Activated CD4-positive, alpha-beta T cell treated with anti-CD3 and anti-CD28 coated beads, Interleukin-2, Interleukin-4, amounts not matched to agents 100 ng/mL and 50 ng/mL, durations not matched to agents 16 hours and 8 hours (primary cell): ENCODE measurements around the gene TACR2.

Experiments used
- DNase-seq: peaks from one replicate; pipeline ENCODE4 v3.0.0-alpha.2; 2020; ENCODE audit warnings: low spot score

Gene TACR2

GRCh38 chr10:69416695-69417094, at the start of gene TACR2:
TSS of gene TACR2 (minus strand) at chr10:69416918. CDS start at chr10:69416323, 595 bp downstream.
- DNase-seq, result no peak

GRCh38 chr10:69466158-69466490, 49.4 kb upstream of the TACR2 start:
- no peak for DNase-seq

DNA sequence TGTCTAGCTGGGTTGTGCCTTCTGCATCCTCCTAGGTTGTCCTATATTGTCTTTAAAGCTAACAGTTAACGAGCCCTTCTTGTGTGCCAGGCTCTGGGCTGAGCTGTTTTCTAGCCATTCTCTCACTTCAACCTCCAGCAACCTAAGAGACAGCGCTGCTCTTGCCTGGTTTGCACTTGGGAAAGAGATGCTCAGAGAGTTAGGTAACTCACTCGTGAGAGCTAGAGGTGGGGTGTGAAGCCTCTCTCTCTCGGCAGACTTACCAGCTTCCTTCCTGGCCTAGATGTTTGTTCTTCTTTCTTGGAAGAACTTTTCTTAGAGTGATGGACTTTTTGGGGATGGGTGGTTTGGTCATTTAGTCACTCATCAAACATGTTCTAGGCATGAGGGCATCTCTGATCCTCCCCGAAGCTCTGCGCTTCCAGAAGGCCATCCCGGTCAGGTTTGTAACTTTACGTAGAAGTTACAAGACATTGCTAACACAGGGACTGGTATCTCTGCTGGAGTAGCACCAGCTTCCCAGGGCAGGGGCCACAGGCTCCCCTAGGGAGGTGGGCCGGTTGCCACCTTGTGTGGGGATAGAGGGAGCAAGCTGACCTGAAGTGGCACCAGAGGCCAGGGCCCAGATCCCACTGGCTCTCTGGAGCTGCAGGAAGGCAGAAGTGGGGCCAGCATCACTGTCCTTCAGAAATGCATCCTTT, 48.9 kb upstream of the TACR2 start:
- DNase-seq, result no peak

- DNase-seq, result no peak
Measured at GRCh38 chr10:69464801-69465401, 48.2 kb upstream of the TACR2 start.

GRCh38 chr10:69464401-69464800, 47.7 kb upstream of the TACR2 start:
- DNase-seq, result no peak

GRCh38 chr10:69463886-69464285, 47.2 kb upstream of the TACR2 start:
- no peak for DNase-seq

GRCh38 chr10:69461243-69462025, 44.7 kb upstream of the TACR2 start:
- DNase-seq, result no peak

GRCh38 chr10:69460576-69461242, 44.0 kb upstream of the TACR2 start:
- DNase-seq, result no peak

- no peak for DNase-seq
Measured at GRCh38 chr10:69459893-69460575, 43.3 kb upstream of the TACR2 start.

GRCh38 chr10:69459101-69459790, 42.5 kb upstream of the TACR2 start:
- DNase-seq, result no peak

DNA sequence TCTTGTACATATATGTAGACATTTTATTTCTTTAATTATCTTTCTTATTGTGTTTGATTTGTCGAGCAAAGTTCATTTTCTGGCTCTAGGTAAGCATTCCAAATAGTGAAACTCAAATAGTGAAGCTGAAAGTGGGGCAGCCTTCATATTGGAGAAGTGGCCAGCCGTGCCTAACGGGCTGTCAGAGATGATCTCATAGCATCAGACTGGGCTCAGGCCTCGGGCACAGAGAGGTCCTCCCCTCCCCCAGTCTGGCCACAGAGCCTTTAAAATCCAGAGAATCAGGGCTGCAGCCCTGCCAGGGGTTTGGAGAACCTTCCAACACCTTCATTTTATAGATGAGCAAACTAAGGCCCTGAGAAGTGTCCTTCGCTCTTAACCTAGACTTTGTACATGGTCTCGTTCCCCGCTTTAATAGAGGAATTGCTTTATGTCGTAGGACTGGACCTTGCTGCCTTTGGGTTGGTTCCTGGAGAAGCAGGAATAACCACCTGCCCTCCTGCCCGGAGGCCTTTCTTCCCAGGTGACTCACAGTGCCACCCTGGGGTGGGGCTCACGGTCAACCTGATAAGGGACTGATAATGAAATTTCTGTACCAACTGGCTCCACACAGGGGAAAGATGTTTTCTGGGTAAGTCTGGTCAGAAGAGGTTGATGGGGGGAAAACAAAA, 41.8 kb upstream of the TACR2 start:
- no peak for DNase-seq

GRCh38 chr10:69457771-69458237, 41.1 kb upstream of the TACR2 start:
- DNase-seq, result no peak

GRCh38 chr10:69456880-69457693, 40.4 kb upstream of the TACR2 start:
- no peak for DNase-seq

DNA sequence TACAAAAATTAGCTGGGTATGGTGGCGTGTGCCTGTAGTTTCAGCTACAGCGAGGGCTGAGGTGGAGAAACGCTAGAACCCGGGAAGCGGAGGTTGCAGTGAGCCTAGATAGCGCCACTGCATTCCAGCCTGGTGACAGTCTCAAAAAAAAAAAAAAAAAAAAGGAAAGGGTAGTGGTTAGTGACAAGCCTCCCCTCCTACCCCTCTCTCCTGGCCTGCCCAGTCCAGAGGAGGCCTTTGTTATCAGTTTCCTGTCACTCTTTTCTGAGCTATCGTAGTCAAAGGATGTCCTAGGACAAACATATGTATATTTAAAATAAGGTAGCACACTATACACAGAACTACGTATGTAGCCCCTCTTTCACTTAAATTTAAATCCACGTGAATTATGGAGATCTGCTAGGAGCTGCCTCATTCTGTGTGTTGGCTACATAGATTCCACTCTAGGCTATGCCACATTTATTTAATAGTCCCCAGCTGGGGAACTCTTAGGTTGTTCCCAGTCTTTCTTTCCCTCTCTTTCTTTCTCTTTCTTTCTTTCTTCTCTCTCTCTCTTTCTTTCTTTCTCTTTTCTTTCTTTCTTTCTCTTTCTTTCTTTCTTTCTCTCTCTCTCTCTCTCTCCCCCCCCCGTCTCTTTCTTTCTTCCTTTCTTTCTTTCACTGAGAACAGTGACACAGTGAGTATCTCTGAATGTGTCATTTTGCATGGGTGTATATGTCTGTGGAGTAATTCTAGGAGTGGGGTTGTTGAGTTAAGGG, 38.5 kb upstream of the TACR2 start:
- no peak for DNase-seq

DNA sequence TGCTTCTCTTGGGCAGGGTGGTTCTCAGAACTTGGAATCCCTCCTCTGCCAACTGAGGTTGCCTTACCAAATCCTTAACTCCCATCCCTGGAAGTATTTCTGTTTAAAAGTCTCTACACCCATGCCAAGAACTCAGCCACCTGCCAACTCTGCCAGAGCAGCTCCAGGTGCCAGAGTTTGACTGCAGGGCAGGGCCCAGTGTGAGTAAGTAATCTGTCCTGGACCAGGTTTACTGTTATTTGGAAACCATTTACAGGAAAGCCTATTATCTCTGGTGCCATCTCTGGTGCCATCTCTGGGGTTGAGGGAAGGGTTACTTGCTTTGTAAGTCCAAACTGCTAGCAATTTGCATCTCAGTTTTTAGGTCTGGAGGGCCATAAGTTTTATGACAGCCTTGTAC, 37.1 kb upstream of the TACR2 start:
- no peak for DNase-seq

DNA sequence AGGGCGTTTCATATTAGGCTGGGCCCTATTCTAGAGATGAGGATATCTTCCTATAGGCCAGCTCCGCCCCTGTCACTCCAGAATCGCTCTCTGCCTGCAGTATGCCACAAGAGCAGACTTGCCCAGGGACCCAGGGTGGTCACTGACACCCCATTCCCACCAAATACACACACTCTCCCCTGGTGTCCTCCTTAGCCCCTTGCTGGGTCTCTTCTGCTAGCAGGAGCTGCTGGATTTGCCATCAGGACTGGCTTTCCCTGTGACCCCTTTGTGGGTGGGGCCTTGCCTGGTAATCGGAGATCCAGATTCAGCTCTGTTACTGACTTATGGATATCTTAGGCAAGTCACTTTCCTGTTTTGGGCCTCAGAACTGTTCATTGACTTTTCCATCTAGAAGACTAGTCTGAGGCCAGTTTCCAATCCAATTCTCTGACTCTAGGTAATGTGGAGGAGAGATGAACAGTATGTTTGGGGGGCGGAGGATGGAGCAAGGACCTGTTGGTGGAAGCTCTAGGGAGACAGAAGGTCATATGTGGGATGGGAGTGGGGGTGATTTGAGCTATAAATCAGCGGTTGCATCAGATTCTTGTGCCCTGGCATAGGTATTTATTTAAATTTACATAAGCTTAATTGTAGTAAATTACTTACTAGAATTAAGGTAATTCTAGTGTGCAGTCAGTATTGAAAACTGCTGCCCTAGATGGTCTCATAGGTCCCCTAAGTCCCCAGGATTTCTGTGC, 36.1 kb upstream of the TACR2 start:
- DNase-seq, result no peak

GRCh38 chr10:69451784-69452251, 35.1 kb upstream of the TACR2 start:
- DNase-seq, result no peak

GRCh38 chr10:69451209-69451783, 34.6 kb upstream of the TACR2 start, which contains the start of gene TSPAN15:
TSS of gene TSPAN15 (plus strand) at chr10:69451465. CDS start at chr10:69451595, 130 bp downstream.
- DNase-seq, result peak; percentile 83
